Glomerular visceral epithelial cell (primary cell): ENCODE data around the gene GLP1R.
"Not testable (repeated sequence)": the region's sequence is repeated elsewhere in the genome, so short reads cannot be mapped to it uniquely, and the experiment has no call there.

Source experiments
- DNase-seq: peaks from one replicate; pipeline ENCODE4 v3.0.0-alpha.2; 2016; ENCODE audit errors: extremely low spot score

Gene GLP1R

DNA sequence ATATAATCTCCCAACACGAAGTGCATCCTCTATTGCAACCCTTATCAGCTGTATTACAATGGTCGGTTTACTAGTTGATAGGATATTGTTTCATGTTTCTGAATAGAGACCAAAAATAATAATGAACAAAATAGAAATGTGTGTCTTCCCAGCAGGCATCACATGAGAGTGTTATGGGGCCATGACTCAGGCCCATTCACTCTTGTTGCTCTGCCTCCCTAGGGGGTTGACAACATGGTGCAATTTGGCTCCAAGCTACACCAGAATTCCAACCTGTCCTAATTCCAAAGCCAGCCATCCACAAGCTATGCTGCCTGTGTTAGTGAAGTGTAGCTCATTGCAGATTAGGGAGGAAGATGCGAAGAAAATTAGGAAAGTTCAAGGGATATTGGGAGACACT lies 79.5 kb downstream of the GLP1R start:
- DNase-seq = no peak

- no peak for DNase-seq
Measured at GRCh38 chr6:39128832-39129231, 80.3 kb downstream of the GLP1R start.

DNA sequence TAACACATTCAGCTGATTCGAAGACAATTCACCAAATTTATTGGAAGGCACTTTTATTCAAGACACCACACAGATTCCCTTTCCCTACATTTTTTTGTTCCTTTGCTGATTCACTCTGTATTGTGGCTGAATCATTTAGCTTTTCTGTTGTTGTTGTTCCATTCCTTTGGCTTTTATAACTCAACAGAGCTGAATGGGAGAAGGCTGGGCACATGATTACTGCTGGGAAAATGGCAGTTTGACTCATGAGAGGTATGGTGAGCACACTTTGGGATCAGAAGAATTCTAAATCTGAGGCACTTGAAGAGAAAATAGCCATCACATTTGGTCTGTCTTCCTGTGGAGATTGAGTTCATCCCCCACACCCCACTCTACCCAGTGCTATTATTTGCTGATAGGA lies 82.1 kb downstream of the GLP1R start:
- DNase-seq = no peak

DNA sequence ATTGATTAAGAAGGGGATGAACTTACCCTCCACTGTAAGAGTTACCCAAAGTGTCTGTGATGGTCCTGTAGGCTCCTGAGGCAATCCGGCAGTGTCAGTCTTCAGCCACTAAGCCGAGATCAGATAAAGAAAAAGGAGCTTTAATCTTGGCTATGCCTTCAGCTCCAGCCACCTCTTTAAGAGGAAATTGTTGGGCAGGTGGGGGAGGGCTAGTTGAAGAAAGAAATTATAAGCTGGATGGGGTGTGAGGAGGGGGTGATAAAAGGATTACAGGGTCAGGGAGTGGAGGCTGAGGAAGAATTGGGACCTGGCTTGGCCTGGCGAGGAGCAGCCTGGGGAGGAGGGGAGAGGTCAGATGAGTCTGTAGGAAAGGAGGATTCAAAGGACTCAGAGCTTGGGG lies 86.2 kb downstream of the GLP1R start:
- not testable (repeated sequence) for DNase-seq

DNA sequence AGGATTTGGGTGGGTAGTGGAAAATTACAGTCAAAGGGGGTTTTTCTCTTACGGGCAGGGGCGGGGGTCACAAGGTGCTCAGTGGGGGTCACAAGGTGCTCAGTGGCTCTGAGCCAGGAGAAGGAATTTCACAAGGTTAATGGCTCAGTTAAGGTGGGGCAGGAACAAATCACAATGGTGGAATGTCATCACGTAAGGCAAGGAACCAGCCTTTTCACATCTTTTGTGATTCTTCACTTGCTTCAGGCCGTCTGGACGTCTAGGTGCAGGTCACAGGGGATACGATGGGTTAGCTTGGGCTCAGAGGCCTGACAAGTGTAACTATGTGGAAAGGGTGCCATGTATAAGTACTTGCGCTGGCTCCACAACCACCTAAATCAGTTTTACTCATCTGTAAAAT lies 87.6 kb downstream of the GLP1R start:
- not testable (repeated sequence) for DNase-seq

DNA sequence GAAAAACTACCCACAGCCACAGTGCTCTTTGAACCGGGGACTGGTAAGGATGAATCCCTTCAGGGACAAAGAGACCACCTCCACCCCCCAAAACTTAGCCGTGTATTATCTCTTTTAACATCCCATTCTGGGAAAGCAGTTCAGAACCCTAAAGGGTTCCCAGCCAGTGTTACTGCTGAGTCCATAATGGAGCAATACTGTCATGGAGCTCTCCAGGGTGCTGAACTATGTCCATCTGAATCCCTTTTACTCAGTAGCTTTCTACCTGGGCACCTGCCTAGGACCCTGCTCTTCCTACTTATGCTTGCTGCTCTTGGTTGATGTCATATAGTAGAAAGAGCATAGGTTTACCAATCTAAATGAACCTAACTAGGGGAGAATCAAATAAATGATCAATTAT lies 88.7 kb downstream of the GLP1R start:
- DNase-seq = peak; percentile 19
